ENCODE results near the gene CTNNBIP1.
A peak's percentile ranks its signal among the peaks of the same experiment; 100 is the strongest.

Gene CTNNBIP1

GRCh38 chr1:9881838-9882249 lies 28.2 kb downstream of the CTNNBIP1 start:
- no peak overlapping the region for H3K4me3 ChIP-seq (ENCODE audit: low read depth, low read length)
- peak; percentile 60 for DNase-seq (ENCODE audit: low read depth)

GRCh38 chr1:9878404-9878803 lies 31.7 kb downstream of the CTNNBIP1 start:
- TF ChIP-seq, protein P1, sequence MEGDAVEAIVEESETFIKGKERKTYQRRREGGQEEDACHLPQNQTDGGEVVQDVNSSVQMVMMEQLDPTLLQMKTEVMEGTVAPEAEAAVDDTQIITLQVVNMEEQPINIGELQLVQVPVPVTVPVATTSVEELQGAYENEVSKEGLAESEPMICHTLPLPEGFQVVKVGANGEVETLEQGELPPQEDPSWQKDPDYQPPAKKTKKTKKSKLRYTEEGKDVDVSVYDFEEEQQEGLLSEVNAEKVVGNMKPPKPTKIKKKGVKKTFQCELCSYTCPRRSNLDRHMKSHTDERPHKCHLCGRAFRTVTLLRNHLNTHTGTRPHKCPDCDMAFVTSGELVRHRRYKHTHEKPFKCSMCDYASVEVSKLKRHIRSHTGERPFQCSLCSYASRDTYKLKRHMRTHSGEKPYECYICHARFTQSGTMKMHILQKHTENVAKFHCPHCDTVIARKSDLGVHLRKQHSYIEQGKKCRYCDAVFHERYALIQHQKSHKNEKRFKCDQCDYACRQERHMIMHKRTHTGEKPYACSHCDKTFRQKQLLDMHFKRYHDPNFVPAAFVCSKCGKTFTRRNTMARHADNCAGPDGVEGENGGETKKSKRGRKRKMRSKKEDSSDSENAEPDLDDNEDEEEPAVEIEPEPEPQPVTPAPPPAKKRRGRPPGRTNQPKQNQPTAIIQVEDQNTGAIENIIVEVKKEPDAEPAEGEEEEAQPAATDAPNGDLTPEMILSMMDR (conservative IDR thresholded peaks at IDR 0.05; ENCODE audit: low read depth, low read length), result no peak
- no peak for DNase-seq (ENCODE audit: low read depth)
- H3K4me3 ChIP-seq (ENCODE audit: low read depth, low read length), result no peak overlapping the region

More at GRCh38 chr1:9881838-9882249, 28.2 kb downstream of the CTNNBIP1 start:
- TF ChIP-seq, protein P1 (conservative IDR thresholded peaks at IDR 0.05; ENCODE audit: low read depth, low read length), result no peak

DNA sequence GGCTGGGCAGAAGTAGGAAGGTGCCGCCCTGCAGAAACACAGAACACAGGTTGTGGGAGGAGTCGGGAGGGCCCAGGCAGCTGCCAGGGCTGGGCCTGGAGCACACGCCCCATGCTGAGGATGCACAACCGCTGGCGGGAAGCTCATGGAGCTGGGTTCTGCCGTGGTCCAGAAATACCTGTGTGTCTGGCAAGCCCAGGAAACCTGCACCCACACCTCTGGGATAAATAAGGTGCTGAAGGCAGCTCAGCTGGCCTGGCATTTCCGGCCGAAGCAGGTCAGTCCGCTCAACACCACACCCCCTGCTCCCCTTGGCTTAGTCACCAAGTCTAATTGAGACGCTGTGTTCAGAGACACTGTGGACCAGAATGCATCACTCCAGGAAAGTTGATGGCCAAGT lies 32.1 kb downstream of the CTNNBIP1 start:
- TF ChIP-seq, protein P1 (conservative IDR thresholded peaks at IDR 0.05; ENCODE audit: low read depth, low read length), result no peak
- no peak overlapping the region for H3K4me3 ChIP-seq (ENCODE audit: low read depth, low read length)
- DNase-seq (ENCODE audit: low read depth), result no peak

DNA sequence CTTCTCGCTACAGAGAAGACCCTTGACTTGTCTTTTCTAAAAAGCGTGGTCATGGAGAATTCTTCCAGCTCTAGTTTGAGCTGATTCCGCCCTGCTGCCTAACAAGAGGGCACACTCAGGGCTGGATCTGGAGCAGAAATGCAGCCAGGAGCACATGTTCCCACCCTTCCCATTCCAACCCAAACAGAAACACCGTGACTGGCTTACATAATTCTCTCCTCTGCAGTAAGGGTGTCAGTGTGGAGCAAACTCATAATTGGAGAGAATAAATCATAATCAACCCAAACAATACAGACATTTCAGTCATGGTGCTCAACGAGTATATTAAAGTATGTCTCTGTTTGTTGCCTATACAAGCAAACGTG lies 34.5 kb downstream of the CTNNBIP1 start:
- H3K4me3 ChIP-seq (ENCODE audit: low read depth, low read length), result no peak overlapping the region
- TF ChIP-seq, protein P1 (conservative IDR thresholded peaks at IDR 0.05; ENCODE audit: low read depth, low read length), result no peak
- DNase-seq (ENCODE audit: low read depth), result no peak

DNA sequence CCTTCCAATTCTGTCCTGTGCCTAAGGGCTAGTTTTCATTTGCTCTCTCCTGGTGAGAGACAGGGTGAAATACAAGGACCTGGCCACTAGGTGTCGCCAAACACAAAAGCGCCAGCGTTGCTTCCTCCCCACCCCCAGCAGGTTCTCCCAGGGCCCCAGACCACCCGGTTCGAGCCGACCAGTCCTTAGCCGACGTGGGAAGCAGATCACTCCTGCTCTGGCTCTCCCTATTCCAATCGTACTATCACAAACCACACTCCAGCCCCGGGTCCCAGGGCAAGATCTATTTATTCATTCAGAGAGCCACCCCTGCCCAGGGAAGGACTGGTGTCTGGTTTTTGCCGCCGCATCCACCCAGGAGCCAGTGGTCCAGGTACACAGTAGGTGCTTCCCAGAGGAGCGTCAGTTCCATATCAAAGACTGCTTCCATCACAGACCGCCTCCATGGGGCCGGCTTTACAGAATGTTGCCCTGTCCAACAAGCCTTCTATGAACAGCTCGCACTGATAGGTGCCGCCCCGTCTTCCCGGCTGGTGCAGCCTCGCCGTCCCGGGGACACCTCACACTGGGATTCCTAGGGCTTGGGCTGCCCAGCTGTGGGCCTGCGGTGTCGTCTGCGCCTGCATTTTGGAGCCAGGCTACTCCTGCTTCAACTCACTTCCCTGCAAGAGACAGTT lies 35.0 kb downstream of the CTNNBIP1 start:
- peak; percentile 78 for DNase-seq (ENCODE audit: low read depth)
- peak overlapping the region; percentile 40 for H3K4me3 ChIP-seq (ENCODE audit: low read depth, low read length)
- TF ChIP-seq, protein P1 (conservative IDR thresholded peaks at IDR 0.05; ENCODE audit: low read depth, low read length), result peak; percentile 94

DNA sequence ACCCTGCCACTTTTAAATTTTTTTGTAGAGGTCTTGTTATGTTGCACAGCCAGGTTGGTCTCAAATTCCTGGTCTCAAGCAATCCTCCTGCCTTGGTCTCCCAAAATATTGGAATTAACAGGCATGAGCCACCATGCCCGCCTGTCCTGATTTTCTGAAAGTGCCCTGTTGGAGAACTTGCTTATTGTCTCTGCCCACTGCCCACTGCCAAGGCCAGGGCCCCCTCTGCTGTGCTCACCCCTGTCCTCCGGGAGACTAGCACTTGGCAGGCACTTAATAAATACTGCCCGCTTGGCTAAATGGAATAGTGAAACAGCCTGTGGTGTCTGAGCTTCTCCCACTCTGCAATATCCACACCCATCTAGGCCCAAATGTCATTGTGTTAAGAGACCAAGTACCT lies 35.7 kb downstream of the CTNNBIP1 start:
- no peak for DNase-seq (ENCODE audit: low read depth)
- TF ChIP-seq, protein P1 (conservative IDR thresholded peaks at IDR 0.05; ENCODE audit: low read depth, low read length), result no peak
- no peak overlapping the region for H3K4me3 ChIP-seq (ENCODE audit: low read depth, low read length)

DNA sequence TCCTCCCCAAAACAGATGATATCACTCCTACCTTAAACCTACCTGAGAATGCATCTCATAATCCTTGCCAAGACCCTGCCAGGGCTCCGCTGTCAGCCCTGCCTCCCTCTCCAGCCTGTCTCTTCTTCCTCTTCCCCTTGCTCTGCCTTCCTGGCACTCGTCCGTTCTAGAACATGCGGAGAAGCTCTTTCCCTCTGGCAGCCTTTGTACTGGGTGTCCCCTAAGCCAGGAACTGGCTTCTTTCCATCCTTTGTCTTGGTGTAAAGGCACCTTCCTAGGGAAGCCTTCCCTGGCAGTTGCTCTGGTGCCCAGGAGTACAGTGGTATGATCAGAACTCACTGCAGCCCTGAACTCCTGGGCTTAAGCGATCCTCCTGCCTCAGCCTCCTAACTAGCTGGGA lies 36.1 kb downstream of the CTNNBIP1 start:
- TF ChIP-seq, protein P1 (conservative IDR thresholded peaks at IDR 0.05; ENCODE audit: low read depth, low read length), result no peak
- no peak for DNase-seq (ENCODE audit: low read depth)
- H3K4me3 ChIP-seq (ENCODE audit: low read depth, low read length), result no peak overlapping the region
